ENCODE data around the gene DPP10. TPM values are rescaled to one million over a fixed set of nuclear protein-coding genes. Genes with fewer than 3 reads are reported as not detected.

The DPP10 gene
- total and polyA plus RNA-seq, 9 donors: 0.12 to 5.9 (median 0.64) TPM; not detected in 3

- Histone ChIP-seq H3K36me3 (no peaks in the 10 kb centered on the region), H3K27me3 (no peaks in the 10 kb centered on the region), H3K4me3 (no peak overlapping the region), H3K4me1 (ENCODE audit: insufficient read depth) (no peaks in the 10 kb centered on the region), H3K27ac (no peak overlapping the region), H3K9me3 (no peaks in the 10 kb centered on the region)
- WGBS, 3 donors: 62 to 86% (median 80%) methylated on average over 2 of the region's 2 CpGs
- DNase-seq: no peak
- intact Hi-C loops (cut with DNase I): no loop called here
- TF ChIP-seq POLR2A (IDR thresholded peaks at IDR 0.05) (no peak), EP300 (IDR thresholded peaks at IDR 0.05) (no peak), CTCF (IDR thresholded peaks at IDR 0.05) (no peak)
Measured at GRCh38 chr2:114699423-114699944, 257.0 kb downstream of the DPP10 start.

- H3K36me3 ChIP-seq: no peaks in the 10 kb centered on the region
- DNase-seq: no peak
- 67 to 74% (median 71%) methylated on average over 5 of the region's 5 CpGs for WGBS, 3 donors
- H3K4me3 ChIP-seq: no peak overlapping the region
- H3K27ac ChIP-seq: no peak overlapping the region
- intact Hi-C loops (cut with DNase I): no loop called here
- TF ChIP-seq EP300 (IDR thresholded peaks at IDR 0.05) (no peak), POLR2A (IDR thresholded peaks at IDR 0.05) (no peak), CTCF (IDR thresholded peaks at IDR 0.05) (no peak)
- H3K4me1 ChIP-seq (ENCODE audit: insufficient read depth): no peaks in the 10 kb centered on the region
- no peaks in the 10 kb centered on the region for H3K9me3 ChIP-seq
- no peaks in the 10 kb centered on the region for H3K27me3 ChIP-seq
Measured at GRCh38 chr2:114700440-114700839, 258.0 kb downstream of the DPP10 start.

GRCh38 chr2:114709936-114710850 is 267.8 kb downstream of the DPP10 start:
- TF ChIP-seq POLR2A (IDR thresholded peaks at IDR 0.05): no peak
- TF ChIP-seq CTCF (IDR thresholded peaks at IDR 0.05): no peak
- TF ChIP-seq EP300 (IDR thresholded peaks at IDR 0.05): no peak
- WGBS, 3 donors: 70 to 77% (median 76%) methylated on average over 4 of the region's 4 CpGs
- H3K27me3 ChIP-seq: no peaks in the 10 kb centered on the region
- no peak overlapping the region for H3K4me3 ChIP-seq
- H3K4me1 ChIP-seq (ENCODE audit: insufficient read depth): no peaks in the 10 kb centered on the region
- no peaks in the 10 kb centered on the region for H3K9me3 ChIP-seq
- intact Hi-C loops (cut with DNase I): no loop called here
- DNase-seq: no peak
- H3K36me3 ChIP-seq: no peaks in the 10 kb centered on the region
- no peak overlapping the region for H3K27ac ChIP-seq

- H3K9me3 ChIP-seq: no peaks in the 10 kb centered on the region
- H3K4me1 ChIP-seq (ENCODE audit: insufficient read depth): no peaks in the 10 kb centered on the region
- intact Hi-C loops (cut with DNase I): no loop called here
- H3K36me3 ChIP-seq: no peaks in the 10 kb centered on the region
- no peak for DNase-seq
- no peak overlapping the region for H3K4me3 ChIP-seq
- TF ChIP-seq EP300 (IDR thresholded peaks at IDR 0.05) (no peak), CTCF (IDR thresholded peaks at IDR 0.05) (no peak), POLR2A (IDR thresholded peaks at IDR 0.05) (no peak)
- WGBS, 3 donors: 29 to 36% (median 34%) methylated on average over 1 of the region's 1 CpG
- H3K27ac ChIP-seq: no peak overlapping the region
- H3K27me3 ChIP-seq: no peaks in the 10 kb centered on the region
Measured at GRCh38 chr2:114714313-114714712, 271.9 kb downstream of the DPP10 start.
